NB4 (cell line): ENCODE measurements around the gene IARS2.

Experiments
- POLR2A ChIP-seq: IDR thresholded peaks from 2 replicates; pipeline ENCODE4 v1.6.1; 2011; ENCODE audit warnings: mild to moderate bottlenecking; ENCODE audit not compliant: insufficient read length; ENCODE audit errors: extremely low read depth
- TF ChIP-seq, protein P1 (sequence below): IDR thresholded peaks from one replicate; pipeline ENCODE4 v1.5.1; 2012; ENCODE audit warnings: low read depth, low read length

DNA sequence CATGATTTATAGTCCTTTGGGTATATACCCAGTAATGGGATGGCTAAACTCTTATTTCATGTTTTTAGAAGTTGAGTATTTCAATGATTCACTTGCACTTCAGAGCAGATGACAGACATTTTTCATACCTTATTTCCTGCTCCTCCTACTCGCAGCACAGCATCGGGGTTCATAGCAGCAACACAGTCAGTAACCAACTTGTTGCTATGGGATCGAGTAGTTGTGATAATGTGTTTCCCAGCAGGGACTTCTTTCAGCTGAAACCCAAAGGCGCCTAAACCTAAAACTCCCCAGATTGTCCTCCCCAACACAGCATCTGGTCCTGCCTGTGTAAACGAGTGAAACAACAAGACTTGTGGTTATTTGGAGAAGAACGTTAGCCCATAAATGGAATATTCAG, 31.3 kb upstream of the IARS2 start:
- no peak for TF ChIP-seq POLR2A
- TF ChIP-seq, protein P1, sequence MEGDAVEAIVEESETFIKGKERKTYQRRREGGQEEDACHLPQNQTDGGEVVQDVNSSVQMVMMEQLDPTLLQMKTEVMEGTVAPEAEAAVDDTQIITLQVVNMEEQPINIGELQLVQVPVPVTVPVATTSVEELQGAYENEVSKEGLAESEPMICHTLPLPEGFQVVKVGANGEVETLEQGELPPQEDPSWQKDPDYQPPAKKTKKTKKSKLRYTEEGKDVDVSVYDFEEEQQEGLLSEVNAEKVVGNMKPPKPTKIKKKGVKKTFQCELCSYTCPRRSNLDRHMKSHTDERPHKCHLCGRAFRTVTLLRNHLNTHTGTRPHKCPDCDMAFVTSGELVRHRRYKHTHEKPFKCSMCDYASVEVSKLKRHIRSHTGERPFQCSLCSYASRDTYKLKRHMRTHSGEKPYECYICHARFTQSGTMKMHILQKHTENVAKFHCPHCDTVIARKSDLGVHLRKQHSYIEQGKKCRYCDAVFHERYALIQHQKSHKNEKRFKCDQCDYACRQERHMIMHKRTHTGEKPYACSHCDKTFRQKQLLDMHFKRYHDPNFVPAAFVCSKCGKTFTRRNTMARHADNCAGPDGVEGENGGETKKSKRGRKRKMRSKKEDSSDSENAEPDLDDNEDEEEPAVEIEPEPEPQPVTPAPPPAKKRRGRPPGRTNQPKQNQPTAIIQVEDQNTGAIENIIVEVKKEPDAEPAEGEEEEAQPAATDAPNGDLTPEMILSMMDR: no peak
